Activated naive CD4-positive, alpha-beta T cell treated with anti-CD3 and anti-CD28 coated beads for 36 hours (primary cell): ENCODE data around the gene DPY19L1. TPM values are rescaled to one million over a fixed set of nuclear protein-coding genes. Genes with fewer than 3 reads are reported as not detected.

Experiments
- CTCF ChIA-PET: fragments of 350-600 bp; sonication (Branson Sonifier 250); formaldehyde crosslinking; loops from one replicate; lab custom pipeline; 2021; ENCODE audit warnings: antibody characterized with exemption; lab: Charles Lee
- DNase-seq: peaks from one replicate; pipeline ENCODE4 v3.0.0-alpha.2; 2020
- H3K27ac Mint-ChIP-seq: one replicate; pipeline ENCODE4 v1.8.0; 2021; ENCODE audit warnings: mild to moderate bottlenecking, mixed read lengths
- H3K27me3 Mint-ChIP-seq: one replicate; pipeline ENCODE4 v1.8.0; 2021; ENCODE audit warnings: low read depth, mixed read lengths
- H3K36me3 Mint-ChIP-seq: one replicate; pipeline ENCODE4 v1.8.0; 2021; ENCODE audit warnings: low read depth, mixed read lengths
- H3K4me1 Mint-ChIP-seq: one replicate; pipeline ENCODE4 v1.8.0; 2021; ENCODE audit warnings: low read depth, mixed read lengths
- H3K4me3 Mint-ChIP-seq: one replicate; pipeline ENCODE4 v1.8.0; 2021; ENCODE audit warnings: mild to moderate bottlenecking, moderate library complexity, mixed read lengths
- H3K9me3 Mint-ChIP-seq: one replicate; pipeline ENCODE4 v1.8.0; 2021; ENCODE audit warnings: mixed read lengths
- intact Hi-C: fragments of 100-400 bp; cut with micrococcal nuclease; formaldehyde crosslinking; loops from one replicate; pipeline ENCODE4 v1.15.1; 2023
- total RNA-seq, 2 experiments: library from RNA; stranded (reverse); gene quantifications; one replicate each; pipeline ENCODE4 v1.2.3, GENCODE V29; 2021

Gene DPY19L1
- total RNA-seq, 2 experiments from 2014 or later = 5.3 to 5.9 TPM

DNA sequence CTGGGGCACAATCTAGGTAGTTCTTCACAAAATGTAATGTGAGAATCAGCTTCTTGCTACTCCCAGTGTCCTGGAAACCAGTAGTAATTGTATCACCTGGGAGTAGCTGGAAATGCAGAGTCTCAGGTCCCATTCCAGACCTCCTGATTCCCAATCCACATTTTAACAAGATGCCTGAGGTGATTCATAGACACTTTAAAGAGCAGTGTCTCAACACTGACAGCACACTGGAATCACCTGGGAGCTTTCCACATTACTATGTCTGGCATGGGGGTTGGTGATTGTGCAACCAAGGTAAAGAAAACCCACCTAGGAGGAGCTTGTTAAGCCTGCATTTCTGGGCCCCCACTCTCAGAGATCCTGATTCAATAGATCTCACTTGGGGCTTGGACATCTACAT lies 11.1 kb downstream of the DPY19L1 start:
- CTCF ChIA-PET = interaction anchor here (1.6 kb wide), 1 partner anchor 12 kb away, joined by 4 read pairs; no protein-coding TSS in a partner anchor
- no peak for DNase-seq
- Mint-ChIP-seq H3K9me3 (no peaks in the 10 kb centered on the region), H3K36me3 (no peaks in the 10 kb centered on the region), H3K4me3 (no peak overlapping the region), H3K4me1 (peaks cover 4% of the 10 kb centered on the region), H3K27ac (no peak overlapping the region), H3K27me3 (no peaks in the 10 kb centered on the region)
- intact Hi-C loops = no loop called here

DNA sequence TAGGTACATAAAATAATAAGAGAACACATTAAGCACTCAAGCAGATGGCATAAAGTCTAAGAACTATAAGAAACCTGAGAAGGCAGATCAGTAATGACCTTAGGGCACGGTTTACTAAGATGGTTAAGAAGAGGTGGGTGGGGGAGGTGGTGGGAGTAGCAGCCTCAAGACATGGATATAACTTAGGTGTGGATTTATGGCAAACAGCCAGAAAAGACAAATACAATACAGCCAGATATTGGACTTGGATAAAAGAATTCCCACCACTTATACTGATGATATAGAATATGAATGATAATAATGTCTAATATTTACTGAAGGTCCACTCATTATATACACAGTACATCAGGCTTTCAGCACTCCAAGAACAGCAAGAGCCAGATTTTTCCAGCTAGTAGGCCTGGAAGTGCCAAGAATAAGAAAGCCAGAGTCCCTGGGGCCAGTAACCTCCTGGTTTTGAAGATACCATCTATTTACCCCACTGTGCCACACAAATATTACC lies 11.9 kb downstream of the DPY19L1 start:
- Mint-ChIP-seq H3K36me3 (no peaks in the 10 kb centered on the region), H3K27ac (no peak overlapping the region), H3K4me3 (no peak overlapping the region), H3K9me3 (no peaks in the 10 kb centered on the region), H3K27me3 (no peaks in the 10 kb centered on the region), H3K4me1 (peaks cover 4% of the 10 kb centered on the region)
- intact Hi-C loops = no loop called here
- DNase-seq = no peak
- CTCF ChIA-PET = interaction anchor here (1.6 kb wide), 1 partner anchor 13 kb away, joined by 4 read pairs; no protein-coding TSS in a partner anchor

GRCh38 chr7:35024298-35024697 lies 13.0 kb downstream of the DPY19L1 start:
- CTCF ChIA-PET = no interaction called here
- DNase-seq = no peak
- no peaks in the 10 kb centered on the region for H3K27me3 Mint-ChIP-seq
- H3K9me3 Mint-ChIP-seq = no peaks in the 10 kb centered on the region
- no peak overlapping the region for H3K4me3 Mint-ChIP-seq
- intact Hi-C loops = no loop called here
- H3K36me3 Mint-ChIP-seq = no peaks in the 10 kb centered on the region
- peaks cover 4% of the 10 kb centered on the region for H3K4me1 Mint-ChIP-seq
- no peak overlapping the region for H3K27ac Mint-ChIP-seq

DNA sequence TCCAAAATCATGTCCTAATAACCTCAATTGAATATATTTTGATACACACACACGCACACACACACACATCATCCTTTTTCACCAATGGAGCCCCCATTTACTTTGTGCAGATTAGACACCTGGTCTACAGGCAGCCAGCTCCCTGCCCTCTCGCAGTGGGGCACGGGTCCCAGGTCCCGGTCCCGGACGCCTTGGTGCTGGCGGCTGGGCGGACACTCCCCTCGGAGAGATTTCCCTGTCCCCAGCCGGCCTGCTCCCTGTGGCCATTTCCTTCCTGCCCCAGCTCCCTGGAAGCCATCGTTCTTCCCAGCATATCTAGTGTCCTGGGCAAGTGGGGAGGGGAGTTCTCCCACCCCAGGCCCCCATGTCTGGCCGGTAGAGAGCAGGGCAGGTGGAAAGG lies 14.6 kb downstream of the DPY19L1 start:
- Mint-ChIP-seq H3K27me3 (no peaks in the 10 kb centered on the region), H3K4me3 (no peak overlapping the region), H3K27ac (no peak overlapping the region), H3K9me3 (no peaks in the 10 kb centered on the region), H3K36me3 (no peaks in the 10 kb centered on the region), H3K4me1 (peaks cover 4% of the 10 kb centered on the region)
- CTCF ChIA-PET = no interaction called here
- DNase-seq = no peak
- intact Hi-C loops = no loop called here

DNA sequence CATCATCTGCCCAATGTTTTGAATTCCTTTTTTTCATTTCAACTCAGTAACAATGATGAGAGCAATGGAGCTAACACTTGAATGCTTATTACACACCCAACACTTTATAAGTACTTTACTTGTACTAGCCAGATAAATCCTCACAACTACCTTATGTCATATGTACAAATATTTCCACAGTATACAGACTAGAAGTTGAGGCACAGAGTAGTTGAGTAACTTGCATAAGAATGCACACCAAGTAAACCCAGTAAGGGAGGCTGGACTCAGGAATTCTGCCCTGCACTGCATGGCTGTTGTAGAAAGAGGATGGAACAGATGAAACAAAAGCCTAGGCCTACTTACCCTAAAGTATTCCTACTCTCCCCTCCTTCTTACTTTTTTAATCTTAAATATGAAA lies 15.8 kb downstream of the DPY19L1 start:
- no peak for DNase-seq
- intact Hi-C loops = no loop called here
- no peaks in the 10 kb centered on the region for H3K27me3 Mint-ChIP-seq
- H3K4me1 Mint-ChIP-seq = peaks cover 4% of the 10 kb centered on the region
- H3K27ac Mint-ChIP-seq = no peak overlapping the region
- H3K4me3 Mint-ChIP-seq = no peak overlapping the region
- no peaks in the 10 kb centered on the region for H3K9me3 Mint-ChIP-seq
- CTCF ChIA-PET = no interaction called here
- peaks cover 2% of the 10 kb centered on the region for H3K36me3 Mint-ChIP-seq

DNA sequence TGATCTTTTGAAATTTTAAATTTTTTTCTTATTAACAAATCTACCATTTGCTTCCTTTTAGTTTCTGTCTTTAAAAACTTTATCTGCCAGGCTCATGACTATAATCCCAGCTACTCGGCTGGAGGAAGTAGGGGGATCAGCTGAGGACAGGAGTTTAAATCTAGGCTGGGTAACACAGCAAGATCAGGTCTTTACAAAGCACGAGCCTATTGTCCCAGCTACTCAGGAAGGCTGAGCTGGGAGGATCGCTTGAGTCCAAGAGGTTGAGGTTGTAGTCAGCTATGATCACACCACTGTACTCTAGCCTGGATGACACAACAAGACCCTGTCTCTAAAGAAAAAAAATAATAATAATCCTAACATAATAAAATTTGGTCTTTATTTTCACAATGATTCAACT lies 17.5 kb downstream of the DPY19L1 start:
- no peak overlapping the region for H3K4me3 Mint-ChIP-seq
- intact Hi-C loops = no loop called here
- H3K27me3 Mint-ChIP-seq = no peaks in the 10 kb centered on the region
- no peak overlapping the region for H3K27ac Mint-ChIP-seq
- CTCF ChIA-PET = no interaction called here
- H3K36me3 Mint-ChIP-seq = peaks cover 6% of the 10 kb centered on the region
- H3K9me3 Mint-ChIP-seq = no peaks in the 10 kb centered on the region
- no peak for DNase-seq
- peaks cover 4% of the 10 kb centered on the region for H3K4me1 Mint-ChIP-seq

- no peak for DNase-seq
- H3K27ac Mint-ChIP-seq = no peak overlapping the region
- no peaks in the 10 kb centered on the region for H3K27me3 Mint-ChIP-seq
- H3K4me3 Mint-ChIP-seq = no peak overlapping the region
- intact Hi-C loops = no loop called here
- CTCF ChIA-PET = no interaction called here
- H3K9me3 Mint-ChIP-seq = no peaks in the 10 kb centered on the region
- H3K36me3 Mint-ChIP-seq = peaks cover 7% of the 10 kb centered on the region
- peaks cover under 1% of the 10 kb centered on the region for H3K4me1 Mint-ChIP-seq
These were observed 18.0 kb downstream of the DPY19L1 start for GRCh38 chr7:35019179-35019729.

DNA sequence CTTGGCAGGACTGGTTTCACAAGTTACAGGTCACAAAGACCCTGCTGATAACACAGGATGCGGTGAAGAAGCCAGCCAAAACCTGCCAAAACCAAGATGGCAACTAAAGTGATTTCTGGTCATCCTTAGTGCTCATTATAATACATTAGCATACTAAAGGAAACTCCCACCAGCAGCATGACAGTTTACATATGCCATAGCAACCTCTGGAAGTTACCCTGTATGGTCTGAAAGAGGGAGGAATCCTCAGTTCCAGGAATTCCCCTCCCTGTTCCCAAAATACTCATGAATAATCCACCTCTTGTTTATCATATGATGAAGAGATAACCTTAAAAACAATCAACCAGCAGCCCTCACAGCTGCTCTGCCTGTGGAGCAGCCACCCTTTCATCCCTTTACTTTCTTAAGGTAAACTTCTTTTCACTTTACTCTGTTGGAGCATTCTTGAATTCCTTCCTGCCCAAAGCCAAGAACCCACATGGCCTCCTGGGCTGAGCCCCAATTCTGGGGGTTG lies 21.9 kb downstream of the DPY19L1 start:
- no peak overlapping the region for H3K27ac Mint-ChIP-seq

DNA sequence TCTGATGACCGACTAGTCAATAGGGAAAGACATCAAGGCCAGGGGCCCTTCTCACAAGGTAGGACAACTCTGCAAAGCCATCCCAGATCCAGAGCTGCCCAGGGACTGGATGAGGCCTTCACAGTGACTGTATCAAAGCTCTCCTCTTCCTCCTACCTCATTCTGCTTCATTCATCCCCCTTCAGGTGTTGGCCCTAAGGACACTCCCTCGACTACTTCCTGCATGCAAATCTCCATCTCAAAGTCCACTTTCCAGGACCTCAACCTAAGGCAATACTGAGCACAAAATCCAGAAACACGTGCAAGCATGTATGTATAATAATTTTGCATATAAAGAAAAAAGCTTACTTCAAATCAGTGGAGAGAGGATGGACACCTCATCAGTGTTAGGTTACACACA lies 25.1 kb downstream of the DPY19L1 start:
- Mint-ChIP-seq H3K9me3 (no peaks in the 10 kb centered on the region), H3K27me3 (no peaks in the 10 kb centered on the region), H3K27ac (no peak overlapping the region), H3K36me3 (peaks cover 13% of the 10 kb centered on the region), H3K4me3 (no peak overlapping the region), H3K4me1 (no peaks in the 10 kb centered on the region)
- DNase-seq = no peak
- intact Hi-C loops = no loop called here
- CTCF ChIA-PET = no interaction called here

More for the DNA sequence above, 21.9 kb downstream of the DPY19L1 start:
- CTCF ChIA-PET = no interaction called here
- Mint-ChIP-seq H3K4me3 (no peak overlapping the region), H3K27me3 (no peaks in the 10 kb centered on the region), H3K4me1 (no peaks in the 10 kb centered on the region), H3K9me3 (no peaks in the 10 kb centered on the region), H3K36me3 (peaks cover 13% of the 10 kb centered on the region)
- intact Hi-C loops = no loop called here
- DNase-seq = no peak

- Mint-ChIP-seq H3K27ac (no peak overlapping the region), H3K27me3 (no peaks in the 10 kb centered on the region), H3K4me1 (no peaks in the 10 kb centered on the region), H3K9me3 (no peaks in the 10 kb centered on the region), H3K4me3 (no peak overlapping the region), H3K36me3 (peaks cover 11% of the 10 kb centered on the region)
- DNase-seq = no peak
- CTCF ChIA-PET = no interaction called here
- intact Hi-C loops = no loop called here
These were observed 26.2 kb downstream of the DPY19L1 start for GRCh38 chr7:35011085-35011484.

DNA sequence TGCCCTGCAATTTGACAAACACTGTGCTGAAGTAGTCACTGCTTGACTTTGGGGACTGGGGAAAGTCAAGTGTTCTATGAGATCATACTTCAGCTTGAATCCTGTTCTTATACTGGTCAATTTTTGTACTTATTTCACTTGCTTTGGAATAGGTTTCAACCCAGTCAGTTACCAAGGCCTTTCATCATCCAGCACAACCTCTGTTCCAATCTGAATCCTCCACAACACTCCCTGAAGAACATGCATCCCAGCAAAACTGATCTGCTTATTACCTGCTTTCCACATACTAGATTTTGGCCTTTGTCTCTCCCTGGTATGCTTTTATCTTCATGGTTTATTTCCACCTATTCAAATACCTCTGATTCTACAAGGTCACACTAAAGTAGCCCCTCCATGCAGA lies 29.5 kb downstream of the DPY19L1 start:
- H3K36me3 Mint-ChIP-seq = peaks cover 17% of the 10 kb centered on the region
- H3K9me3 Mint-ChIP-seq = no peaks in the 10 kb centered on the region
- no peaks in the 10 kb centered on the region for H3K4me1 Mint-ChIP-seq
- H3K4me3 Mint-ChIP-seq = no peak overlapping the region
- H3K27ac Mint-ChIP-seq = no peak overlapping the region
- no peak for DNase-seq
- no peaks in the 10 kb centered on the region for H3K27me3 Mint-ChIP-seq
- CTCF ChIA-PET = no interaction called here
- intact Hi-C loops = no loop called here

- Mint-ChIP-seq H3K36me3 (peaks cover 10% of the 10 kb centered on the region), H3K27me3 (no peaks in the 10 kb centered on the region), H3K27ac (no peak overlapping the region), H3K9me3 (no peaks in the 10 kb centered on the region), H3K4me1 (no peaks in the 10 kb centered on the region), H3K4me3 (no peak overlapping the region)
- no peak for DNase-seq
- CTCF ChIA-PET = no interaction called here
- intact Hi-C loops = no loop called here
These were observed 32.7 kb downstream of the DPY19L1 start for GRCh38 chr7:35004531-35005095.

DNA sequence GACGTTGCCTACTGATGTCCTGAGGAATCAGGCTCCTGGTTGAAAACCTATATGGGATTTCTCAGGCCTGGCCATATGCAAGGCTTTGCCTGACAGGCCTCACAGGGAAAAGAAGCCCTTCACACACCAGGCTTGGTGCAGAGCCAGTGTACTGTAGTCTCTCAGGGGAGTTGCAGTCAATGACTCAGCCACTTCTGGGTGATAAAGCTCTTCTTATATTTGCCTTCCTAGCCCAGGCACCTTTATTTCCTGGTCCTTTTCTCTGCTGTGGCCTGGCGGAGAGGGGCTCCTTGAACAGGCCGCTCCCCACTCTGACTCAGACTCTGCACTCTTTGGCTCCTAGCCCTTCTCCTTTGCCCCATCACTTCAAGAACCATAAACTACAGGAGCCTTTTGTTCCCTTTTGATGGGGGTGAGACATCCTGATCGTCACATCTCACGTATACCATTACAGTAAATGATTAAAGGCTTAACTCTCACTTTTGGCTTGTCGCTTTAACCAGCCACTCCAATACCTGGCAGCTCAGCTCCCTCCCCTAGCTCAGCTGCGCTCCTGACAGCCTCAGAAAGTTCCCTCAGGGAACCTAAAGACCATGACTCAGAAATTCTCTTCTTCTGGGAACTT lies 33.5 kb downstream of the DPY19L1 start:
- Mint-ChIP-seq H3K27me3 (no peaks in the 10 kb centered on the region), H3K4me1 (no peaks in the 10 kb centered on the region), H3K9me3 (no peaks in the 10 kb centered on the region), H3K4me3 (no peak overlapping the region), H3K36me3 (peaks cover 10% of the 10 kb centered on the region), H3K27ac (no peak overlapping the region)
- intact Hi-C loops = no loop called here
- CTCF ChIA-PET = no interaction called here
- no peak for DNase-seq
